PC-9 (cell line): Measurements from ENCODE around the gene SCOC.
A peak's percentile ranks its signal among the peaks of the same experiment; 100 is the strongest.

Source experiments
- EZH2 ChIP-seq: fragments of 200-600 bp; sonication (generic); IDR thresholded peaks from 2 replicates; pipeline ENCODE4 v1.8.0; 2017; ENCODE audit warnings: antibody characterized with exemption, low read depth
- TF ChIP-seq, protein P1 (sequence below): fragments of 200-600 bp; sonication (generic); conservative IDR thresholded peaks from 2 replicates; pipeline ENCODE4 v1.6.1; 2017; ENCODE audit warnings: mixed run types, antibody characterized with exemption, mild to moderate bottlenecking, moderate library complexity

GRCh38 chr4:140330311-140330900, 43.0 kb upstream of the SCOC start:
- no peak for TF ChIP-seq EZH2
- TF ChIP-seq, protein P1, sequence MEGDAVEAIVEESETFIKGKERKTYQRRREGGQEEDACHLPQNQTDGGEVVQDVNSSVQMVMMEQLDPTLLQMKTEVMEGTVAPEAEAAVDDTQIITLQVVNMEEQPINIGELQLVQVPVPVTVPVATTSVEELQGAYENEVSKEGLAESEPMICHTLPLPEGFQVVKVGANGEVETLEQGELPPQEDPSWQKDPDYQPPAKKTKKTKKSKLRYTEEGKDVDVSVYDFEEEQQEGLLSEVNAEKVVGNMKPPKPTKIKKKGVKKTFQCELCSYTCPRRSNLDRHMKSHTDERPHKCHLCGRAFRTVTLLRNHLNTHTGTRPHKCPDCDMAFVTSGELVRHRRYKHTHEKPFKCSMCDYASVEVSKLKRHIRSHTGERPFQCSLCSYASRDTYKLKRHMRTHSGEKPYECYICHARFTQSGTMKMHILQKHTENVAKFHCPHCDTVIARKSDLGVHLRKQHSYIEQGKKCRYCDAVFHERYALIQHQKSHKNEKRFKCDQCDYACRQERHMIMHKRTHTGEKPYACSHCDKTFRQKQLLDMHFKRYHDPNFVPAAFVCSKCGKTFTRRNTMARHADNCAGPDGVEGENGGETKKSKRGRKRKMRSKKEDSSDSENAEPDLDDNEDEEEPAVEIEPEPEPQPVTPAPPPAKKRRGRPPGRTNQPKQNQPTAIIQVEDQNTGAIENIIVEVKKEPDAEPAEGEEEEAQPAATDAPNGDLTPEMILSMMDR: peak; percentile 66
